ENCODE results near the gene SOHLH1.

The SOHLH1 gene, protein sequence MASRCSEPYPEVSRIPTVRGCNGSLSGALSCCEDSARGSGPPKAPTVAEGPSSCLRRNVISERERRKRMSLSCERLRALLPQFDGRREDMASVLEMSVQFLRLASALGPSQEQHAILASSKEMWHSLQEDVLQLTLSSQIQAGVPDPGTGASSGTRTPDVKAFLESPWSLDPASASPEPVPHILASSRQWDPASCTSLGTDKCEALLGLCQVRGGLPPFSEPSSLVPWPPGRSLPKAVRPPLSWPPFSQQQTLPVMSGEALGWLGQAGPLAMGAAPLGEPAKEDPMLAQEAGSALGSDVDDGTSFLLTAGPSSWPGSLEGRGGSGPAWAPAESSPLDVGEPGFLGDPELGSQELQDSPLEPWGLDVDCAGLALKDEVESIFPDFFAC

DNA sequence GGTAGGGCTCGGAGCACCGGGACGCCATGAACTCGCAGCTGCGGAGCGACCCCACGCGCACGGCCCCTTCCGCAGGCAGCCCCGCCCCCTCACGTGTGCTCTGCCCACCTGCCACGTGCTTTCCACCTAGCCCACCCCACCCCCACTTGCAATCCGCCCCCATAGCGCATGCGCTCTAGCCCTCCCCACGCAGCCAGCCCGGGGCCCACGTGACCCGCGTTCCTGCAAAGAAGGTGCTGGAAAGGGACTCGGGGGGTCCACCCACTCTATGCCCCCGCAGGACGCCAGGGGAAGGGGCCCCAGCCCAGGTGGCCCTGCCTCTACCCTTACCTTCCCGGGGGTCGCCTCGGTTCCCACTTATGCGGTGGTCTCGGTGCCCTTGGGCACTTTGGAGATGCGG, at the start of gene SOHLH1:
Gene SOHLH1, minus strand, starts transcription at position 42 of the 400 bp plus-strand sequence. Its CDS starts 14 bp downstream, at position 28.
- no peak for DNase-seq (ENCODE audit: low spot score)

DNA sequence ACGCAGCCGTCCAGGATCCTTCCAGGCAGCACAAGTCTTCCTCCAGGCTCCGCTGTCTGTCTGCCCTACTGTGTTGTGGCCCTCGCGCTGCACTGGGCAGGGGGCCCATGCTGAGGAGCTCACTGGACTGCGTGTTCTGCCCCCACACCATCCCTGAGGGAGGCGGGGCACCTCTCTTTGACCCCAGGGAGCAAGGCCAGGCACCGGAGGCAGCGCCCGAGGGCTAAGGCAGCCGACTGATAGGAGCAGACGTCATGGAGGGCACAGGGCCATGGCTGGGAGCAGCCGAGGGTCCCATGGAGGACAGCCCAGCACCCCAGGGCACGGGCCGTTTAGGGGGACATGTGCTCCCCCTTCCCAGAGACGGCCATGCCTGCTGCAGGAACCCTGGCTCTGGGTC, 49.4 kb upstream of the SOHLH1 start:
- DNase-seq (ENCODE audit: low spot score), result no peak

DNA sequence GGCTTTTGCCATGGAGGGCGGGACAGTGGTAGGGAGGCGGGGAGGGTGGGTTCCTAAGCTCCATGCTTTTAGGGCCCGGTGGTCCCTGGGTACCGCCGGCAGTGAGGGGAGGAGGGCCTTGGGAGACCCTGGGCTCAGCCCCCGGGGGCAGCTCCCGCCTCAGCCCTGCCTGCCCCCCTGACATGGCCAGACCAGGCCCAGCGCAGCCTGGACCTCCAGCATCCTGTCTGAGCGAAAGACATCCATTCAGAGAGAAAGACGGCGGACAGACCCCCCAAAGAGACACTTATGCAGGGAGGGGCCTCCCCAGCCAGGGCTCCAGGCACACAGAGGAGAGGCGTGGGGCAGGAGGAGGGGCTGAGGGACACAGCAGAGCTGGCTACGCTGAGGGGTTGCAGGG, 48.0 kb upstream of the SOHLH1 start:
- DNase-seq (ENCODE audit: low spot score), result no peak

DNA sequence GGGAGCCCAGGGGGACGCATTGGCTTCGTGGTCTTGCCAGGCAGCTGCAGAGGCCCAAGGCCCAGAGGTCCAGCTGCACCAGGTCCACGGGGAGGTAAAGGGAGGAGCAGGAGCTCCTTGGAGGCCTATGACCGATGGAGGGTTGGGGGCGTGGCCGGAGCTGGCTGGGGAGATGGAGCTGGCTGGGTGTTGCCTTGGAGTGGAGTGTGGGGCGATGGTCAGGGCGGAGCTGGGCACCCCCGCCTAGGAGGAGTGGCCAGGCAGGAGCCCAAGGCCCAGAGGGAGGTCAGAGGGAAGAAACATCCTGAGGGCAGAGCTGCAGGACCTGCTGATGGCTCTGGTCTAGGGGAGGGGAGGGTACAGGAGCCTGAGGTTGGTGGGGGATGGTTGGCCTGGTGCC, 47.3 kb upstream of the SOHLH1 start:
- no peak for DNase-seq (ENCODE audit: low spot score)

DNA sequence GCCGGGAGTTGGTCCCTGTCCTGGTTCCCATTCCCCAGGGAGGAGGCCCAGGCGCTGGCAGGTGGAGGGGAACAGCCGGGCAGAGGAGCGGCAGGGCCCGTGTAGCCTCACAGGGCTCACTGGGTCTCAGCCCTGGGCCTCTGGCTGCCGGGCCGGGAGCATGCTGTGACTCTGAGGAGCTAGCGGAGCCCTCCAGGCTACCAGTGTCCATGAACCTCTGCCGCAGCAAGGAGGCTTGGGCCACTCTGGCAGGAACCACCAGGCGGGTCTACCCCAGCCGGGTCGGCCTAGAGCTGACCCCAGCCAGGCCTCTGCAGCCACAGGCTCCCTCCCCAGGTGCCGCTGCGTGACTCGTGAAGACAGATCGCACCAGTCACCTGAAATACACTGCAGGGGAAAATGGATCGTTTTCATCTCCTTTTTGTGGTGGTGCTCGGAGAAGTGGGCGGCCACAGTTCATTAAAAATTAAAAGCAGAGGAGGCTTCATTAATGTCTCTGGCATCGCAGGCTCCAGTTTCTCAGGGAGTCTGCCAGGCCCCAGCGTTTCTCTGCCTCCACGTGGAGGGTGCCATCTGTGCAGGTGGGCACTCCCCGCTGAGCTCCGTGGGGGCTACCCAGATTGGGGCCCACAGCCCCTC, 46.5 kb upstream of the SOHLH1 start:
- DNase-seq (ENCODE audit: low spot score), result no peak

DNA sequence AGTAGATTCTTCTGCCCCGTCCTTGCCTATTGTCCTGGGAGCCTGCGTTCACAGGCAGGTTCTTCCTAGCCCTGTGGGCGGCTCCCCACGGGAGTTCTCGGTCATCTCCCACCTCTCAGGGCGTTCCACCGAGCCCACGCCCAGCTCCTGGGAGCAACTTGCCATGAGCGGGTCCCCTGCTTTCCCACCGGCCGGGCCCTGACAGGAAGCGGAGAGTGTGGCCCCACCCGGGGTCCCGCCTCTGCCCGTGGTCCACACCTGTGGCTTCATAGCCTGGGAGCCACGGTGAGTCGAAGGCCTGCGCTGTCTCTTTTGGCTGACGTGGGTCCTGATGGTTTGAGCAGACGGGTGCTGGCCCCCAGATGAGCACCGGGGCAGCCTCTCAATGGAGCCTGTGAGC, 45.9 kb upstream of the SOHLH1 start:
- DNase-seq (ENCODE audit: low spot score), result no peak

DNA sequence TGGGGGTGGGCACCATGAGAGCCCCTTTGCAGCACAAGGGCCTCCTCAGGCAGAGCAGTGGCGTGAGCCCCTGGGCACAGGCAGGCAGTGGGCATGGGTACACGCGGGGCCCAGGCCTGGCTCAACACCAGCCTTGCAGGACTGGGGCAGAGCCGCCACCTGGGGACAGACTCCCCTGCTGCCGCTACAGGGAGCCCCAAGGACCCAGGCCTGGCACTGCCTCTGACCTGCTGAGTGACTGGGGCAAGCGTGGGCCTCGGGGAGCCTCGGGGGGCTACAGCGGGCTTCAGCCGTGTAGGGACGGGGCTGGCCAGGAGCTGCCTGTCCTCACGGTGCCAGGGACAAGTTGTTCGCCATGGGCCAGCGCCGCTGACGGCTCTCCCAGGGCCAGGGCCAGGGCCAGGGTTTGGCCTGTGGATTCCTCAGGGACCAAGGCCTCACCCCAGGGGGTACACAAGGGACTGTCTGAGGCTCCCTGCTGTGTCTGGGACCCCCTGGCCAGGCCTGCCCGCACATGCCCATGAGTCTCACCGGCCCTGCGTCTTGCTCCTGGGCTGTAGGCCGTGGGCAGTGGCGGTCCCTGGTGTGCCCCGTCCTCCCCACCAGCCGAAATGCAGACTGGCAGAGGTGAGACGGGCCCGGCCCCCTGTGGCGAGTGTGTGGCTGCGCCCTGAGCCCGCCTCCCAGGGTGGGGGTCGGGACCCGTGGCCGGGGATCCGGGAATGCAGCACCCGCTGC, 45.2 kb upstream of the SOHLH1 start:
- no peak for DNase-seq (ENCODE audit: low spot score)

DNA sequence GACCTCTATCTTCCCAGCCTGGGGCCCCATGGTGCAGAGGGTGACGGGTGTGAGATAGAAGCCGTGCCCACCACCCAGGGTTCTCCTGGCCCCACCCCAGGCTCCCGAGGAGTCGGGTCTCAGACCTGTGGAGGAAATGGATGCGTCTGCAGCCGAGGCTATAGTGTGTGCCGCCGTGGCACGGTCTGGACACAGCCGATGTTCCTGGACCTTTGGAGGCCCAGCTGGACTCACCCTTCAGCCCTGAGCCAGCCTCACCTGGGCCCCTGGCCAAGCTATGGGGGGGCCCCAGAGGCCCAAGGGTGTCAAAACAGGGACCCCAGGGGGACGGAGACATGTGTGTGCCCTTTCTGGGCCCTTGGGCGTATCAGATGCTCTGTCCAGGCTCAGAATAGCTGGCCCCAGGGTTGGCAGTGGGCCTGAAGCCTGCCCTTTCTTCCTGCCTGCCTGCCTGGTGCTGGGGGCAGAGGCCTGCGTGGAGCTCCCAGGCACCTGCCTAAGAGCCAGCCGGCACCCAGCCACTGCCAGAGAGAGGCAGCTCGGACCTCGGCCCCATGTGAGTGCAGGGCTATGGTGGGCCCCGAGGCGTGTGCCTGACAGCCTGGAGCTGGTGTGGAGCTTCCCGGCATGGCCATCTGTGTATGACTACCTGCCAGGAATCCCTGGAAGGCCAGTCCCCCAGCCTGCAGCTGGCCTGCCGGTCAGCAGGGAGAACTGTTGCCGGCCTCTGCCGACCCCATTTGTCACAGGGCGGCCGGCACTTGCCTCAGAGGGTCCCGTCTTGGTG, 44.5 kb upstream of the SOHLH1 start:
- peak; percentile 58 for DNase-seq (ENCODE audit: low spot score)

DNA sequence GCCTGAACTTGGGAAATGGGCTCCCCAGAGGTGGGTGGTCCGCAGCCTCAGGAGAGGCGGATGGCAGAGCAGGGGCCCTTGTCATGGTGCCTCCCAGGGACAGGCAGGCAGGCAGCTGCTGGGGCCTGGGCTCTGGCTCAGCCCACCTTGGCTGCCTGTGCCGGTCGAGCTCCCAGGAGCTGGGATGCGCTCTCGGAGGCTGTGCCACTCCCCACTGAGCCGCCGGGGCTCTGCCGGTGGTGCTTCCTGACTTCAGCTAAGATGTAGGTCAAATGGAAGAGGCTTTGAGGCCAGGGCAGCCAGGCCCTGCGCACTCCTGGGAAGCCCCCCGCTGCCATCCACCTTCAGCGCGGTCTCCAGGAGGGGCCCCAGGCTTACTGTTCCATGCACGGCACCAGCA, 43.7 kb upstream of the SOHLH1 start:
- peak; percentile 8 for DNase-seq (ENCODE audit: low spot score)

DNA sequence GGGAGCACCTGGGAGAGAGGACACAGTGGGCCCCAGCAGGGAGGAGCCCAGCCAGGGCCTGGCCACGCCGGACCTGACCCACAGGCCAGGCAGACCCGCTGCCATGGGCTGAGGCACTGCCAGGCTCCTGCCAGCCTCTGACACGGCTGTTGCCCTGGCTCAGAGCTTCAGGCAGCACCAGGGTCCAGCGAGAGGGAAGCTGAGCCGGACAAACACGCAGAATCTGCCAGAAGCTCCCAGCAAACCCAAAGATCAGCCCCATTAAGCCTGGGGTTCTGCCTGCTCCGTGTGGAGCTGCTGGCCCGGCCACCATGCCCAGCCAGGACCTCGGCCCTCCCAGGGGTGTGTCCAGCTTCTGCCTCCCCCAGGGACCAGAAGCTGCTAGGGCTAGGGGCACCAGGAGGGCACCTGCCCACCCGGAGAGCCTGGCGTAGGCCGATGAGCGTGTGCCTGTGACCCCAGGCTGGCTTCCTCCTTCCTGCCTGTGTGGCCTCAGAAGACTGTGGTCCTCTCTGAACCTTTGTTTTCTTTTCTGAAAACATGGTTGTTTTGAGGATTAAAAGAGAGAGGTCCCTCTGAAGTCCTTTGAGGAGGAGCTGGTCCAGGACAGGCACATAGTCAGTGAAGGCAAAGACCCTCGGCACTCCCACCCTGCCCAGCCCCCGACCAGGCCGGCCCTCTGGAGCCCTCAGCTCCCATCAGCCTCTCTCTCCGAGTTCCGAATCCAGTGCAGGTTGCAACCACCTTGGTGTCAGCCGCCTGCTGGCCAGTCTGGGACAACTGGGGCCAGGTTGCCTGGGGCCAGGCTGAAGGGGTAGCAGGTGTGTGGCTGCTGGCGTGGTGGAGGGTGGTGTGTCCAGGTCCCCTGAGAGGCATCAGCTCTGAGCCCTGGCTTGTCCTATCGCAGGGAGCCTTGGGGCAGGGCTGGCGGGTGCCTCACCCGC, 42.3 kb upstream of the SOHLH1 start:
- DNase-seq (ENCODE audit: low spot score), result peak; percentile 21

DNA sequence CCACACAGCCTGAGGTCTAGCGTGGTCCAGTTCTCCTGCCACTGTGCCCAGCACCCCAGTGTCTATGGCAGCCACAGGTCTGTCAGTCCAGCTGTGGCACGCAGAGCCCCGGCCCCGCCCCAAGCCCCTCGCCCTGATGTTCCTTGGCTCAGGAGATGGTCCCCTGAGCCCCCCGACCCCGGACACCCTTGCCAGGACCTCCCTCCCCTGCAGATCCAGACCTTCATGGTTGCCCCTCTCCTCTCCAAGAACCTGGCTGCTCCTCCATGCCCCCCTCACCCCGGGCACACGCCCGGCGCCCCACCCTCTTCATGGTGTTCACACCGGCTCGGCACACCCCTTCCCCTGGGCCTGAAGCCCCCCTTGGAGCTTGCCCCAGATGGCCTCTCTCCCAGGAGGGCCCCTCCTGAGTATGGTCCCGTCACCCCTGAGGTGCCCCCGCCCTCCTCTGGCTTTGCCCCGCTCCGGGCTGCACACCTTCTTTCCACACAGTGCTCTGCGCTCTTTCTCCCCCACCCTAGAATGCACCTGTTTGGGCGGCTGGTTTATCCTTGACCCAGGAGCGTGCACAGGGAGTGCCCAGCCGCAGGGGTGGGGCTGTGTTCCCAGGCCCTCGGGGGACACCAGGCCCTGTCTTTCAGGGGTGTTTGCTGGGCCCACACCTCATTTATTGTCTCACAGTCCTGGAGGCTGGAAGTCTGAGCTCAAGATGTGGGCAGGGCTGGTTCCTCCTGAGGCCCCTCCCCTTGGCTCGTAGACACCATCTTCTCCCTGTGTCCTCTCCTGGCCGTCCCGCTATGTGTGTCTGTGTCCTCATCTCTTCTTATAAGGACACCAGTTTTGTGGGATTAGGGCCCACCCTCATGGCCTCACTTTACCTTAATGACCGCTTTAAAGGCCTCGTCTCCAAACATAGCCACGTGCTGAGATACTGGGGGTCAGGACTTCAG, 40.3 kb upstream of the SOHLH1 start:
- DNase-seq (ENCODE audit: low spot score), result peak; percentile 63

DNA sequence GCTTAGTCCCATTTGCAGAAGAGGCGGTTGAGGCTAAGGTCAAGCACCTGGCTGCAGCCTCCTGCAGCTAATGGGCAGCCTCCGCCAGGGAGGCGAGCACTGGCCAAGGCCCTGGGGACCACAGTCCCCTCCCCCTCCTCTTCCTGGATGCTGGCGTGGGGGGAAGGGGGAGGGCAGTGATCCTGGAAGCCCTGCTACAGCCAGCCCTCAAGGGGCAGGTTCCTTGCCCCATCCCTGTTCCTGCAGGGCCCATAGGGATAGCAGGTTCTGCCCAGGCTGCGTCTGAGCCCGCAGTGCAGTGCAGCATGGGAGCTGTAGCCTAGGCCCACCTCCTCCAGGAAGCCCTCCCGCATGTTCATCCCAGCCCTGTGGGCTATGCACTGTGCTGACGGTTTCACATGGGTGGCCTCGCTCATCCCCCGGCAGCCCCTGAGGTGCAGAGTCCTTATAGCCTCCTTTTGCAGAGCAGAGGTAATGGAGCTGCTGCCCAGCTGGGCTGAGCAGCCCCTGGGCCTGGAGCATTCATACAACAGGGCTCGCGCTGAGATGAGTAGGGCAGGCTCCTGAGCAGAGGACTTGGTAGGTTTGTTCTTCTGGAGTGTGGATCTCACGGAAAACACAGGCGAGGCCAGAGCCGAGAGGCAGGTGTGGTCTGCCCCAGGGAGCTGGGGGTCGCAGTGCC, 38.7 kb upstream of the SOHLH1 start:
- DNase-seq (ENCODE audit: low spot score), result no peak

DNA sequence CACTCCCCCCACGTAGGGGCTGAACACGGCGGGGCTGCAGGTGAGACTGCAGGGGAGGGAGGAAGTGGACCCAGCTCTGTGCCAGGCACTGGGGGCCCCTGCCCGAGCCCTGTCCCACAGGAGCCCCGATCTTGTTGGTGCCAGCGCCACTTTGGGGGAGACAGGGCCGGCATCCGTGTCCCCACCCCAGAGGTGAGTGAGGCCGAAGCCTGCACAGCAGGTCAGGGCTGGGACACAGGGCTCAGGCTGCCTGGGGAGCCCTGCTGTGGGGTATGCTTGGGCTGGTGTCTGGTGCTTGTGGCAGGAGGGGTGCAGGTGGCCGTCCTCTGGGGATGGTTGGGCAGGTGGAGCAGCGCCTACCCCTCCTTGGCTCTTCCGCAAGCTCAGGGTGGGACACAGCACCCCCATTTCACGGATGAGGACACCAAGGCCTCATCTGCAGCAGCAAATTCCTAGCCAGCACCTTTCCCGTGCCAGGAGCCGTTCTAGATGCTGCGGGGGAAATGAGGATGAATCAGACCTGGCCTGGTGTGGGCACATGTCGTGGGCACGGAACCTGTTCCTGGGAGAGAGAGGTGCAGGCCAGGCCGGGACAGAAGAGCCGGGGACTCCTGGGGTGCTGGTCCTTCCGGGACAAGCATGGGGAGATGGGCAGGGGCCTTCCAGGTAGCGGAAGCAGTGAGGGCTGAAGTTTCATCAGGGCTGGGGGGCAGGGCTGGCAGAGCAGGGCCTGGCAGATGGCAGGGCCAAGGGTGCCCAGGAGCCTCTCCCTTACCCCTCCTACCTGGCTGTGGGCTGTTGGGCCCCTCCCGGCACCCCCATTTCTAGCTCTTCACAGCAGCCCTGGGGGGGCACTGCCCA, 37.9 kb upstream of the SOHLH1 start:
- no peak for DNase-seq (ENCODE audit: low spot score)

DNA sequence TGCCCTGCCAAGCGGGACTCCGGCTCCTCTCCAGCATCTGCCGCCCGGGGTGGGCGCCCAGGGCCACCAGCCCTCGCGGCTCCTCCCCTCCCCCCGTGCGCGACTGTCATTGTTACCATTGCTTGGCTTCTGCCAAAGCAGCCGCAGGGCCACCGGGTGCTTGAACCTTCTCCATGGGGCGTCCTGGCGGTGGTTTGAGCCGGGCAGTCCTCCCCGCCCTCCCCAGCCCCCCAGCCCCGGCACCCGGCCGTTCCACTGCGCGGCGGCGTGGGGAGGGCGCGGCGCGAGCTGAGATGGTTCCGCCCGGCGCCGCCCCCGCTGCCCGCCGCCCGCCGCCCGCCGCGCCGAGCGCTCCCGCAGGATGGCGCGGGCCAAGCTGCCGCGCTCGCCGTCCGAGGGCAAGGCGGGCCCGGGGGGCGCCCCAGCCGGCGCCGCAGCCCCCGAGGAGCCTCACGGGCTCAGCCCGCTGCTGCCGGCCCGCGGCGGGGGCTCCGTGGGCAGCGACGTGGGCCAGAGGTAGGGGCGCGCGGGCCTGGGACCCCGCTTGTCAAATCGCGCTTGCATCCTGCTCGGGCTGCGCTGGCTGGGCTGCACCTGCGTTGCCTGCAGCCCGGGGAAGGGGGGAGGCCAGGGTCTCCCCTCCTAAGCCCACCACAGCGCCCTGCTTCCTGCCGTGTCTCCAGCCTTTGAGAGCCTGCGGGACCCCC, 37.1 kb upstream of the SOHLH1 start:
- no peak for DNase-seq (ENCODE audit: low spot score)

DNA sequence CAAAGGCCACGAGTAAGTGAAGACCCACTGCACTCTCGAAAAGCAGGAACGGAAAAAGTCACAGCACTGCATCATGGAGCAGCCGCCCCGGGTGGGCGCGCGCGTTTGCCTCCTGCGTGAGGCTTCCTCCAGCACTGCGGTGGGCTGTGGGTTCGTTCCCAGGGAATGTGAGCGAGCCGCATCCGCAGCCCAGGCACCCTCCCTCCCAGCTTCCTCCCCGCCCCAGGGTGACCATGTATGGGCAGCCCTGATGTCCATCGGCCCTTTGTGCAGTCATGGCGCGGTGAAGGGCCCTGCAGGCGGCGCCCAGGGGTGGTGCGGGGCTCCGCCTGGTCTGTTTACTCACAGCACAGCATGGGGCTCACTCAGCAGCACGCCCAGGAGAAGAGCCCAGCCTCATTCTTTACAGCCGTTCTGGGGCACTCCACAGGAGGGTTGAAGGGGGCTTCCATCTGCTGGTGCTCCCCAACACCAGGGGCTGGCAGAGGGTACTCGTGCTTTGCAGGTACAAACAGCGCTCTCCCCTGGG, 35.4 kb upstream of the SOHLH1 start:
- no peak for DNase-seq (ENCODE audit: low spot score)

DNA sequence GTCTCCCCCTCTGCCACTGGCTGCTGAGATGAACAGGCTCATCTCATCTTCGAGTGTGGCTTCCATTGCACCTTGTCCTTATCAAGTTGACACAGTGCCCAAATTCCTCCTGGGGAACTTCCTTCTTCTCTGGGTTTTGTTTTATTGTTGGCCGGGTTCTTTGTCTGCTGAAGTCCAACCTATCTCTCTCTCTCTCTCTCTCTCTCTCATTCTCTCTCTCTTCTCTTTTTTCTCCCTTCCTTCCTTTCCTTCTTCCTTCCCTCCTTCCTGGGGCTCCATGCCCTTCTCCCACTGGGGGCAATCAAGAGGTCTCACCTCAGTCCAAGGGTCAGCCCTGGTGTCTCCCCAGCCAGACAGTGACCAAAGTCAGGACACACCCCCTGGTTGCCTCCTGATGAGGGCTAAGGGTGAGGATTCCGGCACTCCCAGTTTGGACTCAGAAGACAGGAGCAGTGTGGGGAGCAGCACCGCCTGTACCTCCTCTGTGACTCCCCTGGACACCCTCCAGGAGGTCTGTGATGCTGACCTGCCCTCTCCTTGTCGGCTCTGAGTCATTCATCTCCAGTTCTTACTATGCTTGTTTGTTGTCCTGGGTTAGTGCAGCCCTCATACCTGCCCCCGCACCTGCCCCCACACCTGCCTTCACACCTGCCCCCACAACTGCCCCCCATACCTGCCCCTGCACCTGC, 33.4 kb upstream of the SOHLH1 start:
- DNase-seq (ENCODE audit: low spot score), result no peak

DNA sequence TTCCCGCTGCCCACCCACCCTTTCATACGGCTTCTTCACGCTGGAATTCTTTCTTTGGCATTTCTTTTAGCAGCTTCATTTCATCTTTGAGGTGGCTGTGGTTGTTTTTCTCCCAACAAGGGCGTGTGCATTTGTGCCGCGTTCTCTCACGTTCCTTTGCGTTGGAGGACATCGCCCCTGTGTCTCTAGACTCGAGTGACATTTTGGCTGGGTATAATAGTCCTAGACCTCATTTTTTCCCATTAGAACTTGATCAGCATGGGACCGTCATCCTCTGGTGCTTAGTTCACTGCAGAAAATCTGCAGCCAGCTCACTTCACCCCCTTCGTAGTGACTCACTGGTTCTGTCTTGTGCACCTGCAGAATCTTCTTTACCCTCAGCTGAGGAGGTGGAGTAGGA, 32.2 kb upstream of the SOHLH1 start:
- DNase-seq (ENCODE audit: low spot score), result no peak
